Measurements from ENCODE around the gene PHC2. TPM values are rescaled to one million over a fixed set of nuclear protein-coding genes. Genes with fewer than 3 reads are reported as not detected.
"Not testable (repeated sequence)": the region's sequence is repeated elsewhere in the genome, so short reads cannot be mapped to it uniquely, and the experiment has no call there.

Gene PHC2
- total RNA-seq, 1 donor from 2014 or later: 155 TPM

- no peak for DNase-seq (ENCODE audit: low read depth, low spot score)
- Mint-ChIP-seq H3K36me3 (ENCODE audit: low read depth) (peaks cover 24% of the 10 kb centered on the region), H3K9me3 (no peaks in the 10 kb centered on the region), H3K4me1 (no peaks in the 10 kb centered on the region), H3K27ac (ENCODE audit: unreplicated experiment) (no peak overlapping the region), H3K27me3 (ENCODE audit: low read depth) (no peaks in the 10 kb centered on the region), H3K4me3 (no peak overlapping the region)
- no peak for TF ChIP-seq CTCF (conservative IDR thresholded peaks at IDR 0.05)
Observed at GRCh38 chr1:33294071-33295010, 136.6 kb downstream of the PHC2 start.

GRCh38 chr1:33292726-33293340, 138.1 kb downstream of the PHC2 start:
- TF ChIP-seq CTCF (conservative IDR thresholded peaks at IDR 0.05): no peak
- no peaks in the 10 kb centered on the region for H3K27me3 Mint-ChIP-seq (ENCODE audit: low read depth)
- H3K4me3 Mint-ChIP-seq: no peak overlapping the region
- no peak for DNase-seq (ENCODE audit: low read depth, low spot score)
- peaks cover 27% of the 10 kb centered on the region for H3K36me3 Mint-ChIP-seq (ENCODE audit: low read depth)
- H3K27ac Mint-ChIP-seq (ENCODE audit: unreplicated experiment): no peak overlapping the region
- no peaks in the 10 kb centered on the region for H3K4me1 Mint-ChIP-seq
- H3K9me3 Mint-ChIP-seq: no peaks in the 10 kb centered on the region

- not testable (repeated sequence) for H3K4me3 Mint-ChIP-seq; H3K27ac Mint-ChIP-seq (ENCODE audit: unreplicated experiment); DNase-seq (ENCODE audit: low read depth, low spot score); H3K4me1 Mint-ChIP-seq; H3K27me3 Mint-ChIP-seq (ENCODE audit: low read depth); H3K9me3 Mint-ChIP-seq
- peaks cover 24% of the 10 kb centered on the region for H3K36me3 Mint-ChIP-seq (ENCODE audit: low read depth)
Observed at GRCh38 chr1:33290615-33291014, 140.3 kb downstream of the PHC2 start.

GRCh38 chr1:33289858-33290154, 141.1 kb downstream of the PHC2 start:
- Mint-ChIP-seq H3K36me3 (ENCODE audit: low read depth) (peaks cover 20% of the 10 kb centered on the region), H3K27me3 (ENCODE audit: low read depth) (no peaks in the 10 kb centered on the region), H3K9me3 (no peaks in the 10 kb centered on the region), H3K27ac (ENCODE audit: unreplicated experiment) (no peak overlapping the region), H3K4me3 (no peak overlapping the region), H3K4me1 (peaks cover 5% of the 10 kb centered on the region)
- no peak for DNase-seq (ENCODE audit: low read depth, low spot score)
- TF ChIP-seq CTCF (conservative IDR thresholded peaks at IDR 0.05): no peak

- peaks cover 7% of the 10 kb centered on the region for H3K4me1 Mint-ChIP-seq
- H3K27me3 Mint-ChIP-seq (ENCODE audit: low read depth): no peaks in the 10 kb centered on the region
Observed at GRCh38 chr1:33288976-33289857, 141.7 kb downstream of the PHC2 start.

More at GRCh38 chr1:33288976-33289857, 141.7 kb downstream of the PHC2 start:
- Mint-ChIP-seq H3K36me3 (ENCODE audit: low read depth) (peaks cover 23% of the 10 kb centered on the region), H3K27ac (ENCODE audit: unreplicated experiment) (peak overlapping the region; percentile 93), H3K9me3 (no peaks in the 10 kb centered on the region), H3K4me3 (no peak overlapping the region)
- TF ChIP-seq CTCF (conservative IDR thresholded peaks at IDR 0.05): no peak
- DNase-seq (ENCODE audit: low read depth, low spot score): no peak

Data from neural crest cell (in vitro differentiated cells).